D721Med (cell line): Measurements from ENCODE around the gene CEP170.
A peak's percentile ranks its signal among the peaks of the same experiment; 100 is the strongest.

Source experiments
- DNase-seq: peaks from one replicate; pipeline ENCODE4 v3.0.0; 2011; ENCODE audit warnings: low spot score; ENCODE audit not compliant: insufficient read length
- FAIRE-seq: peaks from 2 replicates; lab custom pipeline; 2011; peaks lifted over from hg19 to GRCh38; lab: Jason Lieb, UNC
- TF ChIP-seq, protein P1 (sequence below): IDR thresholded peaks from 2 replicates; pipeline ENCODE4 v1.5.1; 2012; ENCODE audit warnings: mild to moderate bottlenecking, control low read depth; ENCODE audit not compliant: insufficient read depth; ENCODE audit errors: missing control alignments

Gene CEP170

DNA sequence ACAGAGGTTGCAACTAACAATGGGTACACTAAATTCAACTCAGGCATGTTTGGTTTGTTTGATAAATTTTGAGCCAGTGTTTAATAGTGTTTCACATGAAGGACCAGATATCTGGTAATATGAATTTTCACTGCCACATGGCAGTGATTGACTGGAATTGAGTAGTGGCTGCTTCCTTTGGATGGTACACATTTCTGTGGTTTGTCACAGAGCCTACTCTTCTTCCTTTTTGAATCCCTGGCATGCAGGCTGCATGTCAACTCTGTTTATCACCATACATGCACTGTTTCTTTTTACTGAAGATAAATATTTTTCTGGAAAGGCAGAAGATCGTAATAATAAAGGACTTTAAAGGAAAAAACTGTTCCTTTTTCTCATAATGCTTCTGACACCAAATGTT lies 36.2 kb upstream of the CEP170 start:
- no peak for DNase-seq
- no peak for FAIRE-seq
- TF ChIP-seq, protein P1, sequence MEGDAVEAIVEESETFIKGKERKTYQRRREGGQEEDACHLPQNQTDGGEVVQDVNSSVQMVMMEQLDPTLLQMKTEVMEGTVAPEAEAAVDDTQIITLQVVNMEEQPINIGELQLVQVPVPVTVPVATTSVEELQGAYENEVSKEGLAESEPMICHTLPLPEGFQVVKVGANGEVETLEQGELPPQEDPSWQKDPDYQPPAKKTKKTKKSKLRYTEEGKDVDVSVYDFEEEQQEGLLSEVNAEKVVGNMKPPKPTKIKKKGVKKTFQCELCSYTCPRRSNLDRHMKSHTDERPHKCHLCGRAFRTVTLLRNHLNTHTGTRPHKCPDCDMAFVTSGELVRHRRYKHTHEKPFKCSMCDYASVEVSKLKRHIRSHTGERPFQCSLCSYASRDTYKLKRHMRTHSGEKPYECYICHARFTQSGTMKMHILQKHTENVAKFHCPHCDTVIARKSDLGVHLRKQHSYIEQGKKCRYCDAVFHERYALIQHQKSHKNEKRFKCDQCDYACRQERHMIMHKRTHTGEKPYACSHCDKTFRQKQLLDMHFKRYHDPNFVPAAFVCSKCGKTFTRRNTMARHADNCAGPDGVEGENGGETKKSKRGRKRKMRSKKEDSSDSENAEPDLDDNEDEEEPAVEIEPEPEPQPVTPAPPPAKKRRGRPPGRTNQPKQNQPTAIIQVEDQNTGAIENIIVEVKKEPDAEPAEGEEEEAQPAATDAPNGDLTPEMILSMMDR: no peak

DNA sequence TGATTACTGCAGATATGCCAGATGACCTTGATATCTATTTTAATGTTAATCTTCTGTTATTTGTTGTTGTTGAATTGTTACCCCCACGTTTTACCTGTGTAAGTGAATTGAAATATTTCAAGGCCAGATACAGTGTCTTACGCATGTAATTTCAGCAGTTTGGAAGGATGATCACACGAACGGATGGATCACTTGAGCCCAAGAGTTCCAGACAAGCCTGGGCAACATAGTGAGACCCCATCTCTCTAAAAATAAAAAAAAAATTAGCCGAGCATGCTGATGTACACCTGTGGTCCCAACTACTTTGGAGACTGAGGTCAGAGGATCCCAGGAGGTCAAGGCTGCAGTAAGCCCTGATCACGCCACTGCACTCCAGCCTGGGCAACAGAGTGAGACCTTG lies 33.0 kb upstream of the CEP170 start:
- no peak for DNase-seq
- TF ChIP-seq, protein P1: no peak
- FAIRE-seq: no peak

DNA sequence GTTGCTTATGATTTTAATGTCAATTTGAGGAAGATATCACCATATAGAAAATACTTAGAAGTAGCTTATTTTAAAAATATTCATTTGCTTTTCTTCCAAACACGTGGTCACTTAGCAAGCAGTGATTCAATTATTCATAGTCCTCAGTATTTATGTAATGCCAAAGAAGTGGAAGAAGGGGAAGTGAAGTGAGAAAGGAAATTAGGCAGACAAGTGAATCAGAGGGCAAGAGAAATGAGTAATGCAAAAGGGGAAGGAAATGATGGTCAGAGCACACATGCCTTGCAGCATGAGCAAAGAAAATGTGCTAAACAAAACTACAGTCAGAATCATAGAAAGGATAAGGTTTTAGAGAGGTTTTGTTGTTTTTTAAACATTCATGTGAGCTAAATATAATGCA lies 32.6 kb upstream of the CEP170 start:
- FAIRE-seq: peak; percentile 77
- TF ChIP-seq, protein P1: no peak
- no peak for DNase-seq

DNA sequence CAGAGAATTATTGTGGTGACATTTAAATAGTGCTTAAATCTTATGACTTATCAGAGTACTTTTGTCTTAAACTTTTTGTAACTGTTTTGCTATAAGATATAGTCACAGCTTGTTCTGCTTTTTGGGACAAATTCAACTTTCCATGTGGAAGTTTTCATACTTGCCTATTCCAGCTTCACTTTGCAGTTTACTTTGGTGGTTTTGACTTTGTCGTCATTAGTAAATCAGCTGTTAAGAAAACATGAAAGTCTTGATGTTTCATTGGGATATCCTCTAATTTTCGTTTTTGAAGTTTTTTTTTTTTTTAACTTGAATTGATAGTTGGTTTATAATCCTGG lies 32.0 kb upstream of the CEP170 start:
- TF ChIP-seq, protein P1: no peak
- DNase-seq: no peak
- no peak for FAIRE-seq

GRCh38 chr1:243286409-243287122 lies 31.5 kb upstream of the CEP170 start:
- DNase-seq (no peak), FAIRE-seq (peak; percentile 25)
- TF ChIP-seq, protein P1: no peak

GRCh38 chr1:243281672-243282071 lies 26.6 kb upstream of the CEP170 start:
- FAIRE-seq: no peak

More at GRCh38 chr1:243281672-243282071, 26.6 kb upstream of the CEP170 start:
- TF ChIP-seq, protein P1: no peak
- DNase-seq: no peak
